ENCODE data around the gene MARCHF2. TPM values are rescaled to one million over a fixed set of nuclear protein-coding genes. Genes with fewer than 3 reads are reported as not detected.

Gene MARCHF2
- polyA plus RNA-seq, 1 of the 3 experiments (the other 2 are of a cell fraction): 57.2 TPM

- TF ChIP-seq POLR2AphosphoS5 (IDR thresholded peaks at IDR 0.05; ENCODE audit: low read depth, low read length) (no peak), JUND (IDR thresholded peaks at IDR 0.05) (no peak)
Observed at GRCh38 chr19:8483165-8483564, 70.1 kb downstream of the MARCHF2 start (continued).

GRCh38 chr19:8484331-8484894 lies 71.3 kb downstream of the MARCHF2 start:
- Histone ChIP-seq H4K20me1 (ENCODE audit: insufficient read depth) (peaks cover 63% of the 10 kb centered on the region), H3K27ac (ENCODE audit: low read depth in 2 of 2, low read length in 1 of 2) (no peak overlapping the region), H3K79me2 (ENCODE audit: insufficient read depth) (peaks cover 58% of the 10 kb centered on the region), H3K9ac (no peak overlapping the region), H3K27me3 (ENCODE audit: insufficient read depth) (no peaks in the 10 kb centered on the region), H3K36me3 (replicated peaks in 1 of 2; ENCODE audit: control insufficient read depth in 1 of 2, insufficient read depth in 2 of 2, low read length in 1 of 2) (peaks cover 21 to 66% of the 10 kb centered on the region in 2 experiments), H3K4me2 (no peak overlapping the region), H3K9me3 (no peaks in the 10 kb centered on the region), H2AFZ (ENCODE audit: low read depth) (no peak overlapping the region), H3K4me1 (ENCODE audit: control insufficient read depth in 1 of 2, insufficient read depth in 2 of 2, low read depth in 1 of 2, low read length in 1 of 2) (no peaks in the 10 kb centered on the region; a peak in 1 of 4 replicates), H3K9me2 (no peaks in the 10 kb centered on the region), H3F3A (replicated peaks; ENCODE audit: insufficient read depth) (no peaks in the 10 kb centered on the region), H3K4me3 (ENCODE audit: low read depth in 2 of 2, low read length in 1 of 2) (no peak overlapping the region)
- POLR2A ChIA-PET: interaction anchor here (0.7 kb wide), 1 partner anchor 39 kb away, joined by 4 read pairs; no protein-coding TSS in a partner anchor
- CTCF ChIA-PET: interaction anchor here (1.7 kb wide), 1 partner anchor 21 kb away, joined by 5 read pairs; no protein-coding TSS in a partner anchor
- no peak for DNase-seq
- TF ChIP-seq CHD2 (IDR thresholded peaks at IDR 0.05; ENCODE audit: low read length, partially characterized antibody): no peak
- no peak for TF ChIP-seq FOXJ3 (CRISPR knock-in tag; IDR thresholded peaks at IDR 0.05)
- no peak for TF ChIP-seq RAD21 (IDR thresholded peaks at IDR 0.05; ENCODE audit: low read length)
- no peak for TF ChIP-seq GATA2 (CRISPR knock-in tag; IDR thresholded peaks at IDR 0.05)
- TF ChIP-seq SMC3 (IDR thresholded peaks at IDR 0.05; ENCODE audit: low read depth, low read length): no peak
- TF ChIP-seq IRF3 (IDR thresholded peaks at IDR 0.05; ENCODE audit: low read depth, low read length): no peak
- no peak for TF ChIP-seq USF1 (IDR thresholded peaks at IDR 0.05; ENCODE audit: borderline replicate concordance, low read depth)
- TF ChIP-seq CTCF (IDR thresholded peaks at IDR 0.05): no peak
- TF ChIP-seq MXI1 (IDR thresholded peaks at IDR 0.05; ENCODE audit: low read depth, low read length): no peak
- TF ChIP-seq FOXM1 (IDR thresholded peaks at IDR 0.05; ENCODE audit: low read depth): no peak
- TF ChIP-seq NRF1 (IDR thresholded peaks at IDR 0.05; ENCODE audit: low read depth, low read length): no peak
- TF ChIP-seq SIN3A (IDR thresholded peaks at IDR 0.05; ENCODE audit: borderline replicate concordance, low read depth, low read length): no peak
- 95% methylated on average over 17 of the region's 18 CpGs for WGBS (ENCODE audit: low lambda C conversion rate)
